Keratinocyte (primary cell): ENCODE data around the gene TMEM131. TPM values are rescaled to one million over a fixed set of nuclear protein-coding genes. Genes with fewer than 3 reads are reported as not detected.

Experiments
- DNase-seq: peaks from one replicate; pipeline ENCODE4 v3.0.0-alpha.2; 2011; ENCODE audit warnings: low read depth, missing footprints, low spot score
- FAIRE-seq: peaks from 2 replicates; lab custom pipeline; 2011; peaks lifted over from hg19 to GRCh38; lab: Jason Lieb, UNC
- H2AFZ ChIP-seq: 2 replicates; pipeline ENCODE4 v1.6.0; 2012; ENCODE audit warnings: low read length, control low read depth, inconsistent platforms; ENCODE audit not compliant: control insufficient read depth
- H3K27ac ChIP-seq: 2 replicates; pipeline ENCODE4 v1.5.1; 2011; ENCODE audit warnings: low read length; ENCODE audit not compliant: control insufficient read depth, insufficient read depth
- H3K27me3 ChIP-seq: 3 replicates; pipeline ENCODE4 v1.6.0; 2011; ENCODE audit warnings: low read length; ENCODE audit not compliant: control insufficient read depth, insufficient read depth; ENCODE audit errors: extremely low read depth
- H3K36me3 ChIP-seq, 2 experiments: 2 replicates in 1 of 2; 3 replicates in 1 of 2; pipeline ENCODE4 v1.5.1; 2011; ENCODE audit warnings: low read length in 2 of 2, mild to moderate bottlenecking in 1 of 2; ENCODE audit not compliant: control insufficient read depth in 2 of 2, insufficient read depth in 2 of 2; ENCODE audit errors: extremely low read depth in 1 of 2
- H3K4me1 ChIP-seq: 3 replicates; pipeline ENCODE4 v1.5.1; 2011; ENCODE audit warnings: low read length; ENCODE audit not compliant: control insufficient read depth, insufficient read depth; ENCODE audit errors: extremely low read depth
- H3K4me2 ChIP-seq: 3 replicates; pipeline ENCODE4 v1.6.0; 2011; ENCODE audit warnings: low read depth, low read length; ENCODE audit not compliant: control insufficient read depth, insufficient read depth; ENCODE audit errors: extremely low read depth
- H3K4me3 ChIP-seq, 3 experiments: fragments of 200-600 bp in 1 of 3; sonication (generic) in 1 of 3; 2 replicates in 2 of 3; 3 replicates in 1 of 3; pipeline ENCODE4 v1.5.1; 2011 to 2016; ENCODE audit warnings: low read length in 3 of 3, mild to moderate bottlenecking in 3 of 3, control low read depth in 2 of 3, inconsistent platforms in 1 of 3, low read depth in 1 of 3, mixed read lengths in 1 of 3, mixed run types in 1 of 3, moderate library complexity in 1 of 3; ENCODE audit not compliant: control insufficient read depth in 2 of 3, insufficient read depth in 2 of 3; ENCODE audit errors: extremely low read depth in 1 of 3
- H3K79me2 ChIP-seq: 2 replicates; pipeline ENCODE4 v1.6.0; 2012; ENCODE audit warnings: low read length; ENCODE audit not compliant: control insufficient read depth, insufficient read depth
- H3K9ac ChIP-seq: 3 replicates; pipeline ENCODE4 v1.6.0; 2011; ENCODE audit warnings: low read length; ENCODE audit not compliant: control insufficient read depth, insufficient read depth; ENCODE audit errors: extremely low read depth
- H3K9me1 ChIP-seq: 3 replicates; pipeline ENCODE4 v1.6.0; 2011; ENCODE audit warnings: low read length; ENCODE audit not compliant: control insufficient read depth, insufficient read depth; ENCODE audit errors: extremely low read depth
- H3K9me3 ChIP-seq: 2 replicates; pipeline ENCODE4 v1.5.1; 2012; ENCODE audit warnings: low read depth, low read length; ENCODE audit not compliant: control insufficient read depth
- H4K20me1 ChIP-seq: 3 replicates; pipeline ENCODE4 v1.6.0; 2011; ENCODE audit warnings: low read length; ENCODE audit not compliant: control insufficient read depth, insufficient read depth; ENCODE audit errors: extremely low read depth
- CTCF ChIP-seq, 3 experiments: IDR thresholded peaks in 1 of 3; conservative IDR thresholded peaks in 1 of 3; optimal IDR thresholded peaks in 1 of 3; 2 replicates in 2 of 3; 3 replicates in 1 of 3; pipeline versions ENCODE3 to v1.5.1; 2011; ENCODE audit warnings: low read length in 3 of 3, mild to moderate bottlenecking in 3 of 3, moderate library complexity in 2 of 3, control low read depth in 1 of 3, inconsistent platforms in 1 of 3; ENCODE audit not compliant: insufficient read depth in 2 of 3; ENCODE audit errors: extremely low read depth in 1 of 3
- EZH2 ChIP-seq: IDR thresholded peaks from one replicate; pipeline ENCODE4 v1.6.1; 2012; ENCODE audit warnings: inconsistent platforms, mild to moderate bottlenecking, low read length, moderate library complexity
- dilution Hi-C: fragments of 300-500 bp; cut with MboI; formaldehyde crosslinking; loops from one replicate; pipeline ENCODE4 v1.7.0; 2020; ENCODE audit warnings: low sequenced_read_pairs; ENCODE audit not compliant: extremely low pct_ligation_motif_present
- polyA plus RNA-seq, 5 experiments: library from polyadenylated mRNA; depleted of rRNA in 3 of 5; stranded (reverse) in 3 of 5; stranded (forward) in 1 of 5; unstranded in 1 of 5; fragments of >200 nt; gene quantifications; 1 replicate in 1 of 5; 2 replicates in 3 of 5; 3 replicates in 1 of 5; pipeline versions ENCODE4 v1.2.1 to v1.2.3, GENCODE V29; 2011 to 2012; ENCODE audit warnings: missing spikeins in 2 of 5, low read depth in 1 of 5, low replicate concordance in 1 of 5

TMEM131 gene
- polyA plus RNA-seq, 1 donor (not counting 4 experiments of a cell fraction or from before 2014, with no cell fraction given), result 25.5 TPM

- Histone ChIP-seq H3K4me2 (no peak overlapping the region), H3K36me3 (no peaks in the 10 kb centered on the region), H3K79me2 (no peaks in the 10 kb centered on the region), H3K4me1 (peaks cover 4% of the 10 kb centered on the region), H3K9me3 (no peaks in the 10 kb centered on the region), H3K27me3 (no peaks in the 10 kb centered on the region), H4K20me1 (no peaks in the 10 kb centered on the region), H3K9me1 (no peaks in the 10 kb centered on the region), H2AFZ (no peak overlapping the region), H3K4me3 (no peak overlapping the region), H3K27ac (no peak overlapping the region), H3K9ac (no peak overlapping the region)
- no peak for FAIRE-seq
- TF ChIP-seq EZH2 (no peak), CTCF (optimal IDR thresholded peaks at IDR 0.05 in 1 of 3, IDR thresholded peaks at IDR 0.05 in 1 of 3, conservative IDR thresholded peaks at IDR 0.05 in 1 of 3; ENCODE audit: extremely low read depth in 1 of 3, insufficient read depth in 2 of 3, low read length in 3 of 3) (no peak)
- dilution Hi-C loops, result no loop called here
- DNase-seq, result no peak
Observed at GRCh38 chr2:98028101-98028561, 32.4 kb upstream of the TMEM131 start.

GRCh38 chr2:98027538-98027937 lies 31.8 kb upstream of the TMEM131 start:
- Histone ChIP-seq H3K4me1 (peaks cover 4% of the 10 kb centered on the region), H3K27me3 (no peaks in the 10 kb centered on the region), H3K4me2 (no peak overlapping the region), H3K27ac (no peak overlapping the region), H3K9ac (no peak overlapping the region), H3K79me2 (no peaks in the 10 kb centered on the region), H3K4me3 (no peak overlapping the region), H3K9me3 (no peaks in the 10 kb centered on the region), H2AFZ (no peak overlapping the region), H3K36me3 (no peaks in the 10 kb centered on the region), H4K20me1 (no peaks in the 10 kb centered on the region), H3K9me1 (no peaks in the 10 kb centered on the region)
- FAIRE-seq (no peak), DNase-seq (no peak)
- dilution Hi-C loops, result no loop called here
- no peak for TF ChIP-seq EZH2
- TF ChIP-seq CTCF (optimal IDR thresholded peaks at IDR 0.05 in 1 of 3, IDR thresholded peaks at IDR 0.05 in 1 of 3, conservative IDR thresholded peaks at IDR 0.05 in 1 of 3; ENCODE audit: extremely low read depth in 1 of 3, insufficient read depth in 2 of 3, low read length in 3 of 3), result no peak
